CD14-positive monocyte (primary cell): ENCODE data around the gene SMC5. TPM values are rescaled to one million over a fixed set of nuclear protein-coding genes. Genes with fewer than 3 reads are reported as not detected.

Source experiments
- DNase-seq, 3 donors: peaks; one replicate each; pipeline ENCODE4 v3.0.0-alpha.2; 2011 to 2022
- H2AFZ ChIP-seq: 2 replicates; pipeline ENCODE4 v1.6.0; 2012; ENCODE audit warnings: mild to moderate bottlenecking, low read depth, low read length, inconsistent platforms; ENCODE audit not compliant: insufficient read depth, poor library complexity, severe bottlenecking
- H3K27ac ChIP-seq, 2 donors: 1 replicate in 1 of 2; 2 replicates in 1 of 2; pipeline ENCODE4 v1.5.1; 2012 to 2013; ENCODE audit warnings: low read length in 2 of 2, control low read depth in 1 of 2, inconsistent platforms in 1 of 2, low read depth in 1 of 2, mild to moderate bottlenecking in 1 of 2
- H3K27me3 ChIP-seq, 2 donors: one replicate each; pipeline versions ENCODE4 v1.6.0 to v1.6.1; 2011 to 2013; ENCODE audit warnings: low read length in 2 of 2; ENCODE audit not compliant: control insufficient read depth in 2 of 2, insufficient read depth in 2 of 2
- H3K36me3 ChIP-seq, 2 donors: replicated peaks in 1 of 2; 1 replicate in 1 of 2; 2 replicates in 1 of 2; pipeline versions ENCODE4 v1.5.1 to v1.6.1; 2012 to 2013; ENCODE audit warnings: low read length in 2 of 2, control low read depth in 1 of 2, inconsistent platforms in 1 of 2, mild to moderate bottlenecking in 1 of 2; ENCODE audit not compliant: insufficient read depth in 2 of 2, control insufficient read depth in 1 of 2
- H3K4me1 ChIP-seq, 2 donors: 1 replicate in 1 of 2; 2 replicates in 1 of 2; pipeline versions ENCODE4 v1.5.1 to v1.6.1; 2012 to 2013; ENCODE audit warnings: low read length in 2 of 2, control low read depth in 1 of 2, inconsistent platforms in 1 of 2, mild to moderate bottlenecking in 1 of 2, moderate library complexity in 1 of 2; ENCODE audit not compliant: insufficient read depth in 2 of 2, control insufficient read depth in 1 of 2
- H3K4me2 ChIP-seq: replicated peaks from 2 replicates; pipeline ENCODE3; 2012; ENCODE audit warnings: low read length, moderate library complexity, mild to moderate bottlenecking; ENCODE audit not compliant: poor library complexity, severe bottlenecking; ENCODE audit errors: extremely low read depth
- H3K4me3 ChIP-seq, 3 experiments: fragments of 200-600 bp in 1 of 3; sonication (generic) in 1 of 3; replicated peaks in 1 of 3; 1 replicate in 2 of 3; 2 replicates in 1 of 3; pipeline ENCODE4 v1.5.1; 2011 to 2013; ENCODE audit warnings: low read length in 3 of 3, mild to moderate bottlenecking in 3 of 3, control low read depth in 2 of 3, low read depth in 2 of 3, inconsistent platforms in 1 of 3, moderate library complexity in 1 of 3
- H3K79me2 ChIP-seq: 2 replicates; pipeline ENCODE4 v1.6.0; 2012; ENCODE audit warnings: mild to moderate bottlenecking, control low read depth, inconsistent platforms, low read length, moderate library complexity; ENCODE audit not compliant: insufficient read depth
- H3K9ac ChIP-seq: 2 replicates; pipeline ENCODE4 v1.6.0; 2017; ENCODE audit warnings: low read length, mild to moderate bottlenecking; ENCODE audit not compliant: insufficient read depth, poor library complexity, severe bottlenecking
- H3K9me3 ChIP-seq, 2 donors: replicated peaks in 1 of 2; 1 replicate in 1 of 2; 2 replicates in 1 of 2; pipeline versions ENCODE4 v1.5.1 to v1.6.1; 2012 to 2013; ENCODE audit warnings: low read length in 2 of 2, control low read depth in 1 of 2; ENCODE audit not compliant: control insufficient read depth in 1 of 2, insufficient read depth in 1 of 2
- H4K20me1 ChIP-seq: 2 replicates; pipeline ENCODE4 v1.6.0; 2012; ENCODE audit warnings: mild to moderate bottlenecking, low read length, control low read depth, moderate library complexity; ENCODE audit not compliant: insufficient read depth
- H3K27ac Mint-ChIP-seq, 7 donors: one replicate each; pipeline ENCODE4 v1.8.0; 2020; ENCODE audit warnings: mild to moderate bottlenecking in 7 of 7, mixed read lengths in 7 of 7, moderate library complexity in 6 of 7, inconsistent platforms in 2 of 7
- H3K27me3 Mint-ChIP-seq, 3 donors: one replicate each; pipeline ENCODE4 v1.8.0; 2021 to 2022; ENCODE audit warnings: low read depth in 3 of 3, mild to moderate bottlenecking in 3 of 3, mixed read lengths in 3 of 3, moderate library complexity in 3 of 3, inconsistent platforms in 1 of 3
- H3K36me3 Mint-ChIP-seq, 2 donors: one replicate each; pipeline ENCODE4 v1.8.0; 2020; ENCODE audit warnings: mixed read lengths in 2 of 2, inconsistent platforms in 1 of 2, mild to moderate bottlenecking in 1 of 2
- H3K4me1 Mint-ChIP-seq: one replicate; pipeline ENCODE4 v1.8.0; 2020; ENCODE audit warnings: mild to moderate bottlenecking, mixed read lengths
- H3K4me3 Mint-ChIP-seq, 2 donors: one replicate each; pipeline ENCODE4 v1.8.0; 2020; ENCODE audit warnings: mild to moderate bottlenecking in 2 of 2, mixed read lengths in 2 of 2, moderate library complexity in 1 of 2
- H3K9me3 Mint-ChIP-seq, 7 donors: one replicate each; pipeline ENCODE4 v1.8.0; 2020 to 2022; ENCODE audit warnings: mixed read lengths in 7 of 7, mild to moderate bottlenecking in 6 of 7, moderate library complexity in 6 of 7, inconsistent platforms in 2 of 7
- WGBS: methylation state at CpG from one replicate; pipeline ENCODE4 v1.1.5; 2013; ENCODE audit warnings: missing lambda C conversion rate; ENCODE audit not compliant: insufficient coverage; 5-methylcytosine and 5-hydroxymethylcytosine counted together
- intact Hi-C, 2 donors: fragments of 100-400 bp; cut with micrococcal nuclease; formaldehyde crosslinking; loops; one replicate each; pipeline versions ENCODE4 v1.15.0 to v1.15.1; 2023
- polyA plus RNA-seq, 3 donors: library from polyadenylated mRNA; depleted of rRNA in 1 of 3; unstranded in 2 of 3; stranded (reverse) in 1 of 3; fragments of 300-500 nt in 2 of 3; fragments of >200 nt in 1 of 3; fragmentation: Illumina TruSeq in 2 of 3; gene quantifications; 1 replicate in 2 of 3; 2 replicates in 1 of 3; pipeline ENCODE4 v1.2.3, GENCODE V29; 2012 to 2021
- TF ChIP-seq, protein P1 (sequence below): fragments of 200-600 bp; IDR thresholded peaks from one replicate; pipeline ENCODE4 v1.8.0; 2022; ENCODE audit warnings: antibody characterized with exemption, mild to moderate bottlenecking

SMC5 gene
- polyA plus RNA-seq, 3 donors = 4.9 to 13.6 (median 5.1) TPM

DNA sequence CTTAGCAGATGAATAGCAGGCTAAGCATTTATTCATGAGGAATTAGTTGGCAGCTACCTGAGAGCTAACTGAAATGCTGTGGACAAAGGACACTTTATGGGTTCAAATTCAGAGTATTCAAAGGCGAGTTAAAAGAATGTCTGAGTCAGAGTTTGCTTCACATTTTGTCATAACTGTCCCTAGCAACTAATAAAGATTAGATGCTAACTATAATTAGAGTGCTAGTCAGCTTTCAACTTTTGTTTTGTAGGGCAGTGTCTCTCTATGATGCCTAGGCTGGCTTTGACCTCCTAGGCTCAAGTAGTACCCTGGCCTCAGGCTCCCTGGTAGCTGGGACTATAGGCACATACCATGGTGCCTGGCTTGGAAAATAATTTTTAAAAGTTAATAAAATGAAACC is 4.6 kb downstream of the SMC5 start:
- no peak overlapping the region for H3K4me2 ChIP-seq
- TF ChIP-seq, protein P1, sequence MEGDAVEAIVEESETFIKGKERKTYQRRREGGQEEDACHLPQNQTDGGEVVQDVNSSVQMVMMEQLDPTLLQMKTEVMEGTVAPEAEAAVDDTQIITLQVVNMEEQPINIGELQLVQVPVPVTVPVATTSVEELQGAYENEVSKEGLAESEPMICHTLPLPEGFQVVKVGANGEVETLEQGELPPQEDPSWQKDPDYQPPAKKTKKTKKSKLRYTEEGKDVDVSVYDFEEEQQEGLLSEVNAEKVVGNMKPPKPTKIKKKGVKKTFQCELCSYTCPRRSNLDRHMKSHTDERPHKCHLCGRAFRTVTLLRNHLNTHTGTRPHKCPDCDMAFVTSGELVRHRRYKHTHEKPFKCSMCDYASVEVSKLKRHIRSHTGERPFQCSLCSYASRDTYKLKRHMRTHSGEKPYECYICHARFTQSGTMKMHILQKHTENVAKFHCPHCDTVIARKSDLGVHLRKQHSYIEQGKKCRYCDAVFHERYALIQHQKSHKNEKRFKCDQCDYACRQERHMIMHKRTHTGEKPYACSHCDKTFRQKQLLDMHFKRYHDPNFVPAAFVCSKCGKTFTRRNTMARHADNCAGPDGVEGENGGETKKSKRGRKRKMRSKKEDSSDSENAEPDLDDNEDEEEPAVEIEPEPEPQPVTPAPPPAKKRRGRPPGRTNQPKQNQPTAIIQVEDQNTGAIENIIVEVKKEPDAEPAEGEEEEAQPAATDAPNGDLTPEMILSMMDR = no peak
- H3K4me1 Mint-ChIP-seq = peaks cover 37% of the 10 kb centered on the region
- no peak overlapping the region for H3K4me3 Mint-ChIP-seq
- no peak overlapping the region for H3K9ac ChIP-seq
- peaks cover 0 to 3% (median 0%) of the 10 kb centered on the region in 7 donors for H3K9me3 Mint-ChIP-seq
- H2AFZ ChIP-seq = no peak overlapping the region
- H3K36me3 Mint-ChIP-seq = peaks cover 51 to 64% of the 10 kb centered on the region in 2 donors
- no peak overlapping the region for H3K4me3 ChIP-seq
- intact Hi-C loops = no loop called here
- H3K27me3 Mint-ChIP-seq = peaks cover 0 to 2% (median 0%) of the 10 kb centered on the region in 3 donors
- H3K79me2 ChIP-seq = peaks cover 87% of the 10 kb centered on the region
- H3K27ac ChIP-seq = peak overlapping the region in 1 of 2 donors; percentile 27
- DNase-seq = no peak
- no CpG with 5 or more reads among the region's 1 CpG for WGBS
- no peak overlapping the region for H3K27ac Mint-ChIP-seq
- H3K4me1 ChIP-seq = peaks cover 18 to 26% of the 10 kb centered on the region in 2 donors
- H3K9me3 ChIP-seq = no peaks in the 10 kb centered on the region
- H4K20me1 ChIP-seq = peaks cover 55% of the 10 kb centered on the region
- H3K36me3 ChIP-seq = peaks cover 38 to 79% of the 10 kb centered on the region in 2 donors
- H3K27me3 ChIP-seq = no peaks in the 10 kb centered on the region

DNA sequence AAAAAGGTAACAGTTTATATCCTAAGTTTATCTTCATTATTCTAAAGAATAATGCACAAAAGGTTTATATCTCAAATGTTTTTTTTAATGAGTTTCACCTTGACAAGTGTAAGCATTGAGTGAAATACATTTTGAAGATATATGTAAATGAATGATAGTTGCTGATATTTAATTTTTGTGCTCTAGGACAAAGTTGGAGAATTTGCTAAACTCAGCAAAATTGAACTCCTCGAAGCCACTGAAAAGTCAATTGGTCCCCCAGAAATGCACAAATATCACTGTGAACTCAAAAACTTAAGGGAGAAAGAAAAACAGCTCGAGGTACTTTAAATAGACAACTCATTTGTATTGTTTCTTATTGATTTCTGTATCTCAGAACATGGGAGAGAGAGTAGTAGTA is 19.5 kb downstream of the SMC5 start:
- no peaks in the 10 kb centered on the region for H3K9me3 Mint-ChIP-seq
- H3K36me3 ChIP-seq = peaks cover 56 to 69% of the 10 kb centered on the region in 2 donors

More for the DNA sequence above, 19.5 kb downstream of the SMC5 start:
- Mint-ChIP-seq H3K27ac (no peak overlapping the region), H3K36me3 (peaks cover 49 to 66% of the 10 kb centered on the region in 2 donors), H3K27me3 (no peaks in the 10 kb centered on the region), H3K4me3 (no peak overlapping the region), H3K4me1 (peaks cover 4% of the 10 kb centered on the region)
- Histone ChIP-seq H3K9me3 (no peaks in the 10 kb centered on the region), H3K4me2 (no peak overlapping the region), H3K4me1 (no peaks in the 10 kb centered on the region), H3K4me3 (no peak overlapping the region), H3K79me2 (peaks cover 22% of the 10 kb centered on the region), H3K27ac (no peak overlapping the region), H2AFZ (no peak overlapping the region), H4K20me1 (peaks cover 25% of the 10 kb centered on the region), H3K27me3 (no peaks in the 10 kb centered on the region), H3K9ac (no peak overlapping the region)
- no CpG with 5 or more reads among the region's 2 CpGs for WGBS
- no peak for DNase-seq
- intact Hi-C loops = no loop called here
- TF ChIP-seq, protein P1 = no peak
